Activated CD8-positive, alpha-beta memory T cell treated with anti-CD3 and anti-CD28 coated beads for 48 hours (primary cell): Measurements from ENCODE around the gene CDK6.

Source experiments
- DNase-seq, 3 experiments: peaks; one replicate each; pipeline ENCODE4 v3.0.0-alpha.2; 2020; ENCODE audit warnings: low read depth in 2 of 3, low spot score in 2 of 3

CDK6 gene

GRCh38 chr7:92603089-92603445 lies 233.3 kb downstream of the CDK6 start:
- no peak for DNase-seq

DNA sequence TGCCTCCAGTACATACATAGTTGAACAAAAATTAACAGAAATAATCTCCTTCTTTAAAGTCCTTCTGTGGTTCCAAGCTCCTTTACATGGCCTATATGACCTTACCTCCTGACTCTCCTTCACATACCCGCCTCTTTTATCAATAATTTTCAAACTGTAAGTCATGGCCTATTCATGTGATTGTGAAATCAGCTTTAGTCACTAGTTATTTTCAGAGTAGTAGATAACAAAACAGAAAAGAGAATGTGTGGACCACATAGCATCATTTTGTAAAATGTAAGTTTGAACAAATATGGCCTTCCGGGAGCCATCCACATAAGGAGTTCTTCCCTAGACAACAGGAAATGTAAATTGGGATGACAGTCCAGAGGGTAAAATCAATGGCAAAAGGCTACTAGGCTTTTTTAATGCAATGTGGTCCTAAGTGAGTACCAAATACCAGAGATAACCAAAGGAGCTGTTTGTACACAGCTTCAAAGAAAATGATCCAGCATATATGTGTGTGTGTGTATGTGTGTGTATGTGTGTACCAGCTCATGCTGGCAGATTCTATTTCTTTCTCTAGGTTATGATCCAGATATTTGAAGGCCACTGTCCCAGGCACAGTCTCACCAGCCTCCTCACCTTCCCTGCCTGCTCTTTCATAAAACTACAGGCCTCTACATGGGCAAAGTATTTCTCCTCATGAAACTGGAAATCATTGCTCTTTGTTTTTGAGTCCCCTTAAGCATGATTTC lies 233.9 kb downstream of the CDK6 start:
- DNase-seq: no peak

DNA sequence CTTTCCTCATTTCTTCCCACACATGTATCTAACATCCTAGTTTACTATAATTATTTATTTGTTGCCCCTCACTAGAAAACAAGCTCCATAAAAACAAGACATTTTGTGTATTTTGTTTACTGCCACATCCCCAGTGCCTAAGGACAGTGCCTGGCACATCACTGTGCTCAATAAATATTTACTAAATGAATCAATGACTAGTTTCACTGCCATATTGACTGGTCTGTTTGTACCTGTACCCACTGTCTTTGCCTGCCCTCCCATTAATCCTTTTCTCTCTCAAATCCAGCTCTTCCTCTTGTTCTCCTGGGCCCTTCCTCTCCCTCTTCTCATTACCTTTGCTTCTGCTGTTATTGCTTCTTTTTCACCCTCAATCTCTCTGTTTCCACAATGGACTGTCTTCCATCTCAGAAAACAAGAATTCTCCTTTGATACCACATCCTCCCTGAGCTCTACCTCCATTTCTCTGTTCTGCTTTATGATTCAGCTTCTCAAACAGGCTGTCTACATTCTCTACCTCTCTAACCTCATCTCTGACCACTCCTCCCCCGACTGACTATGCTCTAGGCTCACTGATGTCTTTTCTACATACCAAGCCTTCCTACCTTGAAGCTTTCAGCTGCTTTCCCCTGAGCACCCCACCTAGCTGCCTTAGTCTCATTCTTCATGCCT lies 237.9 kb downstream of the CDK6 start:
- DNase-seq: no peak

GRCh38 chr7:92595281-92595680 lies 241.1 kb downstream of the CDK6 start:
- no peak for DNase-seq

- no peak for DNase-seq
Measured at GRCh38 chr7:92594746-92595145, 241.6 kb downstream of the CDK6 start.

GRCh38 chr7:92590711-92591310 lies 245.6 kb downstream of the CDK6 start:
- DNase-seq: no peak

GRCh38 chr7:92589056-92589455 lies 247.3 kb downstream of the CDK6 start:
- no peak for DNase-seq

DNA sequence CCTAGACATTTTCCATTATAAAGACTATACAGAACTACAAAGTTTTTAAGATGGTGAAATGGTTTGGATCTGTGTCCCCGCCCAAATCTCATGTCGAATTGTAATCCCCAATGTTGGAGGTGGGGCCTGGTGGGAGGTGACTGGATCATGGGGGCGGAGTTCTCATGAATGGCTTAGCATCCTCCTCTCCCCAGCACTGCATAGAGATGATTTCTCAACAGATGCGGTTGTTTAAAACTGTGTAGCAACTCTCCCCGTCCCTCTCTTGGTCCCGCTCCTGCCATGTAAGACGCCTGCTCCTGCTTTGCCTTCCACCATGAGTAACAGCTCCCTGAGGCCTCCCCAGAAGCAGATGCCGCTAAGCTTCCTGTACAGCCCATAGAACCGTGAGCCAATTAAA lies 247.8 kb downstream of the CDK6 start:
- DNase-seq: no peak

GRCh38 chr7:92586841-92587240 lies 249.5 kb downstream of the CDK6 start:
- no peak for DNase-seq

GRCh38 chr7:92586403-92586802 lies 250.0 kb downstream of the CDK6 start:
- DNase-seq: no peak

- no peak for DNase-seq
Measured at GRCh38 chr7:92584953-92585352, 251.4 kb downstream of the CDK6 start.

DNA sequence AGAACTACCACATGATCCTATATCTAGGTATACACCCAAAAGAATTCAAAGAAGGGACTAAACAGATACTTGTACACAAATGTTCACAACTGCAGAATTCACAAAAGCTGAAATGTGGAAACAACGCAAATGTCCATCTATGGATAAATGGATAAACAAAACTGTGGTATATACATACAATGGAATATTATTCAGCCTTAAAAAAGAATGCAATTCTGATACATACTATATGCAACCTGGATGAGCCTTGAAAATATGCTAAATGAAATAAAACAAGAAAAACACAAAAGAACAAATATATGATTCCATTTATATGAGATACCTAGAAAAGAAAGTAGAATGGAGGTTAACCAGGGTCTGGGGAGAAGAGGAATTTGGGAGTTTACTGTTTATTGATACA lies 253.4 kb downstream of the CDK6 start:
- no peak for DNase-seq

- DNase-seq: no peak
Measured at GRCh38 chr7:92576296-92576695, 260.1 kb downstream of the CDK6 start.

DNA sequence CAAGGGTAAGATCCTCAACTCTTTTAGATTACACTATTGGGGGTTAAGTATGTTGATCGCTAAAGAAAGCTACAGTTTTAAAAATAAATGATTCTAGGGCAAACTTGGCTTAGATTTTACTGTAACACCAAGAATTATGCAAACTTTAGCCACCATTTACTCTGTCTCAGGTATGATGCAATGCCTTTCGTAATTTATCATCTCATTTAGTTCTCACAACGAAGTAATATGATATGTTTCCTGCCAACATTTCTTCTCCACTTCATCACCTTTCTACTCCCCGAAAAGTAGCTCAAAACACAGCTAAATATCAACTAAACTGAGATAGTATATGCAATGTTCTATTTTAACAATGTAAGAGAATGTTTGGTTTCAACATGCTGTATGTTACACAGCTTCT lies 267.2 kb downstream of the CDK6 start:
- DNase-seq: no peak

- DNase-seq: no peak
Measured at GRCh38 chr7:92567460-92567859, 268.9 kb downstream of the CDK6 start.

- DNase-seq: no peak
Measured at GRCh38 chr7:92563345-92563744, 273.0 kb downstream of the CDK6 start.

- DNase-seq: no peak
Measured at GRCh38 chr7:92560602-92561001, 275.8 kb downstream of the CDK6 start.

DNA sequence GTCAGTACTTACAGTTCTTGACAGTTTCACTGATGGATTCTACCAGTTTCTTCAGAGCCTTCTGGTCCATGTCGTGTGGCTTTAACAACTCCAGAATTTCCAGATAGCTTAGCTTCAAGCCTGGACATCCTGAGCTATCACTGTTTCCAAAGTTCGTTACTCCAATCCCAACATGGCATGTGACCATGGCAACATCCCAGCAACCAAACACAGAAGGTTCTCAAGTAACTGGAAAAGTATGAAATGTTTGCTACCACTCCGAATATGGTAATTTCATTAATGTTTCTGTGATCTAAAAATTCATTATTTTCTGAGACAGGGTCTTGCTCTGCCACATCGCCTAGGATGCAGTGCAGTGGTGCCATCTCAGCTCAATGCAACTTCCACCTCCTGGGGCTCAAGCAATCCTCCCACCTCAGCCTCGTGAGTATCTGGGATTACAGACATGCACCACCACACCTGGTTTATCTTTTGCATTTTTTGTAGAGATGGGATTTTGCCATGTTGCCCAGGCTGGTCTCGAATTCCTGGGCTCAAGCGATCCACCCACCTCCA lies 278.5 kb downstream of the CDK6 start:
- no peak for DNase-seq

DNA sequence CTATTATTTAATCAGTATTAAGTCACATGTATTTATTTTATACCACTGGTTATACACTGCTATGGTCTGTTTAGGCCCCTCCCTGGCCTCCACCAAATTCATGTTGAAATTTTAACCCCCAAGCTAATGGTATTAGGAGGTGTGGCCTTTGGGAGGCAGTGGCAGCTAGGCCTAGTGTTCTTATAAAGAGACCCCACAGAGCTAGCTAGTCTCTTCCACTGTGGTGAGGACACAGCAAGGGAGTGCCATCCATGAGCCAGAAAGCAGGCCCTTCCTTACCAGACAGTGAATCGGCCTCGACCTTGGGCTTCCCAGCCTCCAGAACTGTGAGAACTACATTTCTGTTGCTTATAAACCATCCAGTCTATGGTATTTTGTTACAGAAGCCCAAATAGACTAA lies 279.1 kb downstream of the CDK6 start:
- no peak for DNase-seq
